NCI-H2196 treated with DMSO at 0.1 percent for 48 hours (cell line): ENCODE measurements around the gene MOB3A.
"Not testable (repeated sequence)": the region's sequence is repeated elsewhere in the genome, so short reads cannot be mapped to it uniquely, and the experiment has no call there.

Experiments used
- DNase-seq: peaks from one replicate; lab custom pipeline; 2025; ENCODE audit not compliant: unreplicated experiment; lab: John Stamatoyannopoulos, UW

The MOB3A gene

DNA sequence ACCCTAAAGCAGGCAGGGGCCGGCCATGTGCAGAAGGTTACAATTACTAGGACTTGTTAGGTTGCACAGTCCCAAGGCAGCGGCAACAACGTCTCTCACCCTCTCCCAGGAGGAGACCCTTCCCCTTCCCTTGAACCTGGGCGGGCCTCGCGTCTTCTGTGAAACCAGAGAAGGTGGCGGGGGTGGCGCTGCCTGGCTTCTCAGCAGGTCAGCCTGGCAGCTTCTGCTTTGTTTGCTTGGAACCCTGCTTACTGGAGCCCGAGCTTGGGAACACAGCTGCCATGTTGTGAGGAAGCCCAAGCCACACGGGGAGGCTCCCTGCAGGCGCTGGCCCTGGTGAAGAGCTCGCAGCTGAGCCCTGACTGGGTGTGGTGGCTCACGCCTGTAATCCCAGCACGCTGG lies 60.5 kb downstream of the MOB3A start:
- DNase-seq: no peak

DNA sequence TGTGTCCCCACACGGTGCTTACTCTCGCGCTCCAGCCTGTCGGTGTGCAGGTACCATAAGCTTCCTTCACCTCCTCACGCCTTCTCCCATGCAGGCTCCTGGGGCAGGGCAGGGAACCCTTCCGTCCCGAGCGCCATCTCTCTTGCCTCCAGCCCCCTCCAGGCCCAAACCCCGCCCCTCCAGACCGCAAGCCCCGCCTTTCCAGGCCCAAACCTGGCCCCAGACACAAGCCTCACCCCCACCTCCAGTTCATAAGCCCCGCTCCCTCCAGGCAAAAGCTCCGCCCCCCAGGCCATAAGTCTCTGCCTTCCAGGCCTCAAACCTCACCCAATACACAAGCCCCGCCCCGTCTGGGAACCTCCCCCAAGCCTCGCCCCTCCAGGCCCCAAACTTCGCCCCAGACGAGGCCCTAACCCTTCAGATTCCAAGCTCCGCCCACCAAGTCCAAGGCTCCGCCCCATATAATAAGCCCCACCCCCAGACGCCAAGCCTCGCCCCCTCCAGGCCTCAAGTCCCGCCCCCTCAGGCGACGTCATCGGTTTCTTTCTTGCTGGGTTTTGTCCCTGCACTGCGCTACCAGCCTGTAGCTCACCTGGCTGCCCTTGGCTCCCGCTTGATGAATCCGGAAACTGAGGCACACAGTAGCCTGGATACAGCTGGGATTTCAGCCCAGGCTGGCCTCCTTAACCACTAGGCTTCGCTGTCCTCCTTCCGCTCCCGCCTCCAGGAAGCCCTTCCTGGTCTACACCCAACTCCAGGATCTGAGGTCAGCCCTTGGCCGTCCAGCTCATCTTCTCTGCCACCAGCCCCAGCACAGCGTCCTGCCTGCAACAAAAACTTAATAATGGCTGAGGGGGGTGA lies 61.2 kb downstream of the MOB3A start:
- DNase-seq: no peak

GRCh38 chr19:2034253-2034652 lies 61.9 kb downstream of the MOB3A start:
- DNase-seq: not testable (repeated sequence)

DNA sequence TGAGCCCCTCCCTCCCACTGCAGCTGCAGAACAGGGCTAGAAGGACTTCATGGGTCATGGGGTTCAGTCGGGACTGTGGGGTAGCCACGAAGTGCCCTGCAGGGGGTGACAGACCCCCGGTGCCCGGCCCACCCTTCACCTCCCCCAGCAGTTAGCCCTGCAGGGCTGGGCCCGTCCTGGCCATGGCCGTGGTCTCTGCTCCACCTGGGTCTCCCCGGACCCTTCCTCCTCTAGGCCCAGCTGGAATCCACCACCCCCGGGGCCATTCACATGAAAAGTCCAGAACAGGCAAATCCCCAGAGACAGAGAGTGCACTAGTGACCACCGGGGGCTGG lies 62.3 kb downstream of the MOB3A start:
- DNase-seq: no peak

- no peak for DNase-seq
Observed at GRCh38 chr19:2033115-2033824, 62.9 kb downstream of the MOB3A start.

GRCh38 chr19:2032296-2032941 lies 63.7 kb downstream of the MOB3A start:
- DNase-seq: peak; percentile 96

DNA sequence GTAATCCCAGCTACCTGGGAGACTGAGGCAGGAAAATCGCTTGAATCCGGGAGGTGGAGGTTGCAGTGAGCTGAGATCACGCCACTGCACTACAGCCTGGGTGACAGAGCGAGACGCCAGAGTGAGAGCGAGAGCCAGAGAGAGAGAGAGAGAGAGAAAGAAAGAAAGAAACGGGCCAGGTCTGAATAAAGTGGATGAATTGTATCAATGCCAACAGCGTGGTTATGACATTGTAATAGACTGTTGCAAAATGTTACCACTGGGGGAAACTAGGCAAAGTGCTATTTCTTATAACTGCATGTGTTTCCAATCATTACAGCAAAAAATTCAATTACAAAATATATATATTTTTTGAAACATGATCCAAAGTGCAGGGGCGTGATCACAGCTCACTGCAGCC lies 68.8 kb downstream of the MOB3A start:
- DNase-seq: no peak

DNA sequence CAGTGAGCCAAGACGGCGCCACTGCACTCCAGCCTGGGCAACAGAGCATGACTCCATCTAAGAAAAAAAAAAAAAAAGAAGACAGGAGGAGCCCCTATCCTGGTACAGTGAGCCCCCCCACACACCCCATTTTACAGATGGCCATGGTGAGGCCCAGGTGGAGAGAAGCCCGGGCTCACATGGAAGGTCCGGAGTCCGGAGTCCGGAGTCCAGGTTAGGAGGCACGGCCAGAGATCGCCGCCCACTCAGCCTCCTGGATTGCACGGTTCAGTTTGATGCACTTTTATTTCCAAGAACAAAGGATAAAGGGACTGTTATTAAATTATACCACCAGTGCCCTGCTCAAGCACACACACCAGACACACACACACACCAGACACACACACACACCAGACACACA lies 69.4 kb downstream of the MOB3A start:
- DNase-seq: no peak

DNA sequence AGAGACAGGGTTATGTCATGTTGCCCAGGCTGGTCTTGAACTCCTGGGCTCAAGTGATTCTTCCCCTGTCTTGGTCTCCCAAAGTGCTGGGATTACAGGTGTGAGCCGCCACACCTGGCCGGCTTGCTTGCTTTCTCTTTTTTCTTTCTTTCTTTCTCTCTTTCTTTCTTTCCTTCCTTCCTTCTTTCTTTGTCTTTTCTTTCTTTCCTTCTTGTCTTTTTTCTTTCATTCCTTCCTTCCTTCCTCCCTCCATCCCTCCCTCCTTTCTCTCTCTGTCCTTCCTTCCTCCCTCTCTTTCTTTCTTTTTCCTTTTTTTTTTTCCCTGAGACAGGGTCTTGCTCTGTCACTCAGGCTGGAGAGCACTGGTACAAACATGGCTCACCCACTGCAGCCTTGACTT lies 73.8 kb downstream of the MOB3A start:
- DNase-seq: no peak

- DNase-seq: no peak
Observed at GRCh38 chr19:2021453-2022140, 74.5 kb downstream of the MOB3A start.
